Activated CD8-positive, alpha-beta memory T cell treated with anti-CD3 and anti-CD28 coated beads for 4 hours (primary cell): ENCODE results near the gene IL1RAPL1.

Source experiments
- DNase-seq, 2 donors: peaks; one replicate each; pipeline ENCODE4 v3.0.0-alpha.2; 2020; ENCODE audit warnings: low read depth in 2 of 2

Gene IL1RAPL1

DNA sequence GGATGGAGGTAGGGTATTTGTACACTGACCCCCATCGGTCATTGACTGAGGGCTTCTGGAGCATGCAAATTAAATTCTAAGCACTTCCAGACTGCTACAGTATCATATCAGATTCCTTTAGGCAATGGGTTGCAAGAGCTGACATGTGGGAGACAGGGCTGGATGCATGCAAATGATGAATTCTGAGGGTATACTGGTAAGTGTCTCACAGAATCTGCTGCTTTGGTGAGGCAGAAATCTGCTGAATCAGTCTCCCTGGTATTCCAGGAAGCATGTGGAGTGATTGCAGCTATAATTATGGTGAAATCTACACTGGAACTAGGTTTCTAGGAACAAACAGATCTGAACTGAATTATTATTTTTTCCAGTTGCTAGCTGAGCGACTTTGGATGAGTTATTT, 943.3 kb downstream of the IL1RAPL1 start:
- no peak for DNase-seq

- no peak for DNase-seq
Observed at GRCh38 chrX:29531336-29531735, 944.1 kb downstream of the IL1RAPL1 start.

DNA sequence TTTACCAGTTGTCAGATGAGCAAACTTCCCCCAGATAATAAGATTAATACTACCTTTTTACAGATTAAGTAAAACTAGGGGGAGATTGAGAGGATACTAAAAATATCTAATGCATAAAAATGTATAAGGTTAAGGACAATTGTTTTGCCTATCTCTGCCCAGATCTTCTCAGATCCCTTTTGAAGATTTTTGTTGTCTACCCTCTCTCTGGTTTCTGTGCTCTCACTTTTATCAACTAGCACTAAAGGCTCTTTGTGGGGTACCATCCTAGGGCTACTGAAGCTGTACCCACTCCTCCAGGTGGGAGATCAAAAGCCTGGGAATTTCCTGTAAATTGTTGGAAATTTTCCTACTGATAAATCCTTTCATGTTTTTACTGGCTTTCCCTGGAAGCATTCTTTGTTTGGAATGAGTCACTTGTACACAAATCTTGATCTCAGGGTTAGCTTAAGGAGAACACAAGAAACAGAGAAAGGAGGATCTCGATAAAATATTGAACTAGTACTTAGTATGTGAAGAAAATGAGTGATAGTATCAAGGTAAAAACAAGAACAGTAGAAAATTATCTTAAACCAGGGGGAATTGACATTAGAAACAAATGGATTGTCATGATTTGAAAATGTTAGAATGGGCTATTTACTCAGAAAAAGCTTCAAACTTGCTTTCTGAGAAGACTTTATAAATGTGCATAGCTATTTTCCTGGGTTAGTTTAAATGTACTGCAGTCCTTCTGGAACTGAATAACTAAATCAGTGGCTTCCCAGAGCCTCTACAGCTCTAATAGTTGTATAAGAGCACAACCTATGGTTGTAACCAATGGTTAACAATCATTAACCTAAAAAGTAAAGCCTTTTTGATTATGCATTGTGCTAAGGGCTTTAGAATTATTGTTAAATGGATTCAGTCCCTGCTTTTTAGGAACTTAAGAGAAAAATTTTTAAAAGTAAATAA, 948.2 kb downstream of the IL1RAPL1 start:
- DNase-seq: no peak

GRCh38 chrX:29541038-29541437, 953.8 kb downstream of the IL1RAPL1 start:
- DNase-seq: no peak

DNA sequence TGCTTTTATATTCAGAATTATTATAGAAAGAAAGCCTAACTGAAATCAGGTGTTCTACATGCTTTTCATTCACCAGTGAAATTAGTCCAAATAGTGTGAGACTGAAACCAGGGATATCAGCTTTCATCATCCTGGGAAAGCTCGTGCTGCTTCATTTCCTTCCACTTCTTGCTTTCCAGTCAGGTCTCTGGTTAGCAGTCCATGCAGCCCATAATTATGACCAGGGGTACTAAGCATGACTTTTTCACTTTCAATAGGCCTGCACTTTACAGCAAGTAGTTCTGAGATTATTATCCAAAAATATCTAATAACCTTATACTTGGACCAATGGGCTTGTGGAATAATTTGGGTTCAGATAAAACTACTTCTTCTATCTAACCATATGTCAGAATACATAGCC, 954.9 kb downstream of the IL1RAPL1 start:
- no peak for DNase-seq

GRCh38 chrX:29545878-29546277, 958.6 kb downstream of the IL1RAPL1 start:
- no peak for DNase-seq

DNA sequence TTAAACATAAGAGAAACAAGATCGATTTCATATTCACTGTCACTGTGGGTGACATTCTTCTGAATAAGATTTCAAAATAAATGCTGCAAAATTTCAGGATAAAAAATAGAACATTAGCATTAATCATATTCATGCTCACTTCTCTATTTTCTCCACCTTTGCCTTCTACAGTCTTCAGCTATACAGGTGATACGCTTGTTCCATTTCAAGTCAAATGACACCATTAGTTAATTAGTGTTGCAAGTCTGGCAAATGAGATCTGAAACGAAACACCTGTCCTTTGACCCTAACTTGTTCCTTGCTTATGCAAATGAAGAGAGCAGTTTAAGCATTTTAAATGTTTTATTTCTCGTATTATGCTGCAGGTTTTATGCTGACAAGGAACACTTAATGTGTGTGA, 960.6 kb downstream of the IL1RAPL1 start:
- DNase-seq: no peak

DNA sequence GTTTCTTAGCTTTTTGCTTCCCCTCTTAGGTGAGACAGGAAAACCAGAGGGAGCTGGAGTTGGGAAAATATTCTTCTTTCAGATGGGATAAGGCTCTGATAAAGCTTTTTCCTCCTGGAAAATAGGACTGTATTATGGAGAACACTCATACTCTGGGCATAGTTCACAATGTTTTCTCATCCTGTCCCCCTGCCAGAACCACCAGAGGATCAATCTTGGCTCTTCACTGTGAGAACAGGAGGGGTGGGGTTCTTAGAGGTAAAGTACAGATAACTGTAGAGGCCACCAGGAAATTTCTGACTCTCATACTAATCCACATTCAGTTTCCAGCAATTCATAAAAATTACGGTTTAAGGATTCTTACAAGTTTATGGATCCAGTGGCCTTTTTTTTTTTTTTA, 966.3 kb downstream of the IL1RAPL1 start:
- no peak for DNase-seq

GRCh38 chrX:29555465-29556091, 968.3 kb downstream of the IL1RAPL1 start:
- DNase-seq: no peak

DNA sequence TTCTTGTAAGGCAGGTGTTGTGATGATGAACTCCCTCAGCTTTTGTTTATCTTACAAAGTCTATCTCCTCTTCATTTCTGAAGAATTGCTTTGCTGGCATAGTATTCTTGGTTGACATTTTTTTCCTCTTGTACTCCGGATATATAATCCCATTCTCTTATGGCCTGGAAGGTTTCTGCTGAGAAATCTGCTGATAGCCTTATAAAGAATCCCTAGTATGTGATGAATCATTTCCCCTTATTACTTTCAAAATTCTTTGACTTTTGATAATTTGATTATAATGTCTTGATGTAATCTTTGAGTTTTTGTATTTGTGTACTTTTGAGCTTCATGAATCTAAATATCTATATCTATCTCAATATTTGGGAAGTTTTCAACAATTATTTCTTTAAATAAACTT, 972.8 kb downstream of the IL1RAPL1 start:
- no peak for DNase-seq

GRCh38 chrX:29561417-29561816, 974.2 kb downstream of the IL1RAPL1 start:
- no peak for DNase-seq

GRCh38 chrX:29580560-29580959, 993.3 kb downstream of the IL1RAPL1 start:
- no peak for DNase-seq

DNA sequence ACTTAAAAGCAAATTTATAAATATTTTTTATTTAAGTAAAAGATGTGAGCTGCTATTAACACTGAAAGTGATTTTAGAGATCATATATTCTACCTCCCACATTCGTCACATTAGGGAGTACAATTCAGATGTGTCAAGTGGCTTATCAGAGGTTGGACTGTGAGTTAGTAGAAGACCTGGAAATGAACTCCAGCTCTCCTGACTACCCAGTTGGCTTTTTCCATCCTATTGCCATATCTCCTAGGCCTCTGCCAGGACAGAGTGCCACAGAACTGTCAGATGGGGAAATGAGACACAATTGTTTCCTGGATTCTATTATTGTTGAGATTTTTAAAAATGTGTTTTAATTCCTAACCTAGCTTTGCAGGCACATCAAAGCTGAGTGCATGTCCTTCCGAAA, 994.0 kb downstream of the IL1RAPL1 start:
- no peak for DNase-seq

DNA sequence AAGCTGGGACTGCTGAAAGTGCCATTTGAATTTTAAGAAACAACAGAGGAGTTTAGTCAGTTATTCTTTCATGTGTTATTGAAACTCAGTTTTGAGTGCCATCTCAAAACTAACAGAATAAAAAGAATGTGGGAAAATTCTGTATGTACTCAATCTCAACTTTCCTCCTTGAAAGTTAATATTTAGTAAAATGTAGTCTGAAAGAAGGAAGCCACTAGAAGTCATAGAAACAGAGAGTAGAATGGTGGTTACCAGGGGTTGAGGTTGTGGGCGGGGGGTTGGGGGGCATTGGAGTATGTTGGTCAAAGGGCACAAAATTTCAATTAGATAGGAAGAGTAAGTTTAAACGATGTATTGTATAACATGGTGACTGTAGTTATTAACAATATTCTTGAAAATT, 999.9 kb downstream of the IL1RAPL1 start:
- no peak for DNase-seq

GRCh38 chrX:29590921-29591320, 1003.7 kb downstream of the IL1RAPL1 start:
- no peak for DNase-seq

GRCh38 chrX:29604381-29604780, 1017.1 kb downstream of the IL1RAPL1 start:
- DNase-seq: no peak

GRCh38 chrX:29617276-29617675, 1030.0 kb downstream of the IL1RAPL1 start:
- no peak for DNase-seq

- DNase-seq: no peak
Observed at GRCh38 chrX:29617725-29618124, 1030.5 kb downstream of the IL1RAPL1 start.

DNA sequence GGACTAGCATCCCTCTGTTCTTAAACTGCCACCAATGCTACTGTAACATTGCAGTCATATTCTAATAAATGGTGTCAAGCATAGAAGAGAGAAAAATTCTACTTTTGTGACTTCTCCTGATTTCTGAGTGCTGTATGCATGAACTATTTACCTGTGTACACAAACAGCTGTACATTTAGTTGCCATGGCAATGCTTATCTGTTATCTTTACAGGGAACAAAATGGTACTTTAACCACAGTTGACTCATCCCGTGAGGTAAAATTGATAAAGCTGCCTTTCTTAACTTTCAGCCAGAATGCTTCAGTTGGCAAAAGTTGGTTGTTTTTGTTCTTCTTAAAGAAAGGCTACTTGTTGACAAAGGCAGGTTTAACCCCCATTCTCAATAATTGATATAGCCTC, 1040.6 kb downstream of the IL1RAPL1 start:
- DNase-seq: no peak

- DNase-seq: no peak
Observed at GRCh38 chrX:29634516-29634915, 1047.3 kb downstream of the IL1RAPL1 start.

DNA sequence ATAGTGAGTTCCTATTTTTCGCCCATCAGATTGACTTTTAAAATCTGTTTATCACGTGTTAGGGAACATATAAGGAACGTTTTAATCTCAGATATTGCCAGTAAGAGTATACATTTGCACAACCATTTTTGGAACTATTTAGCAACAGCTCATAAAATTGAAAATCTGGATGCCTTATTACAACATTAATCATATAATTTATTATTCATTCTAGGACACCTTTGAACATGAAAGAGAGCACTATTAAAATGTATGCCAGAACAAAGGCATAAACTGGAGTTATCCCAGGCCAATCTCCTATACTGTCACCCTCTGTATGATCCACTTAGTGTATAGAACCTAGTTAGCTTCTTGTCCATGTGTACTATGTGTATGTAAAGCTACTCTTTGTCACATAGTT, 1049.1 kb downstream of the IL1RAPL1 start:
- no peak for DNase-seq

- DNase-seq: no peak
Observed at GRCh38 chrX:29640106-29640505, 1052.9 kb downstream of the IL1RAPL1 start.

DNA sequence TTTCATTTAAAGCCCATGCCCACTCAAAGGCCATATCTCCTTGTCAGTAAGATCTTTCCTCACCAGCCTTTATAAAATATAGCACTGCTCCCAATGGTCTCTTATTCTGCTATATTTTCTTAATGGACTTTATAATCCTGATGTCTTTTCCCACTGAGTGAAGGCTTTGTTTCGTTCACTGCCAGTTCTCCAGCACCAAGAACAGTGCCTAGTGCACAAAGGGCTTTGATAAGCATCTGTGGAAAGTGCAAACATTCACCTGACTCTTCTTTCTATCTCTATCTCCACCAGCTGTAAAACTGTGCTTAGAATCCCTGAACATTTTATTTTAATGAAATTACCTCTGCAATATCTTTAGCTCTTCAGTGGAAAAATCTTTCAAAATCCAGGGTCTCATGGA, 1054.2 kb downstream of the IL1RAPL1 start:
- DNase-seq: no peak
